CD14-positive monocyte (primary cell): Measurements from ENCODE around the gene EMILIN3. TPM values are rescaled to one million over a fixed set of nuclear protein-coding genes. Genes with fewer than 3 reads are reported as not detected.
A peak's percentile ranks its signal among the peaks of the same experiment; 100 is the strongest.

Experiments
- DNase-seq, 3 donors: peaks; one replicate each; pipeline ENCODE4 v3.0.0-alpha.2; 2011 to 2022
- H2AFZ ChIP-seq: 2 replicates; pipeline ENCODE4 v1.6.0; 2012; ENCODE audit warnings: mild to moderate bottlenecking, low read depth, low read length, inconsistent platforms; ENCODE audit not compliant: insufficient read depth, poor library complexity, severe bottlenecking
- H3K27ac ChIP-seq, 2 donors: 1 replicate in 1 of 2; 2 replicates in 1 of 2; pipeline ENCODE4 v1.5.1; 2012 to 2013; ENCODE audit warnings: low read length in 2 of 2, control low read depth in 1 of 2, inconsistent platforms in 1 of 2, low read depth in 1 of 2, mild to moderate bottlenecking in 1 of 2
- H3K27me3 ChIP-seq, 2 donors: one replicate each; pipeline versions ENCODE4 v1.6.0 to v1.6.1; 2011 to 2013; ENCODE audit warnings: low read length in 2 of 2; ENCODE audit not compliant: control insufficient read depth in 2 of 2, insufficient read depth in 2 of 2
- H3K36me3 ChIP-seq, 2 donors: replicated peaks in 1 of 2; 1 replicate in 1 of 2; 2 replicates in 1 of 2; pipeline versions ENCODE4 v1.5.1 to v1.6.1; 2012 to 2013; ENCODE audit warnings: low read length in 2 of 2, control low read depth in 1 of 2, inconsistent platforms in 1 of 2, mild to moderate bottlenecking in 1 of 2; ENCODE audit not compliant: insufficient read depth in 2 of 2, control insufficient read depth in 1 of 2
- H3K4me1 ChIP-seq, 2 donors: 1 replicate in 1 of 2; 2 replicates in 1 of 2; pipeline versions ENCODE4 v1.5.1 to v1.6.1; 2012 to 2013; ENCODE audit warnings: low read length in 2 of 2, control low read depth in 1 of 2, inconsistent platforms in 1 of 2, mild to moderate bottlenecking in 1 of 2, moderate library complexity in 1 of 2; ENCODE audit not compliant: insufficient read depth in 2 of 2, control insufficient read depth in 1 of 2
- H3K4me2 ChIP-seq: replicated peaks from 2 replicates; pipeline ENCODE3; 2012; ENCODE audit warnings: low read length, moderate library complexity, mild to moderate bottlenecking; ENCODE audit not compliant: poor library complexity, severe bottlenecking; ENCODE audit errors: extremely low read depth
- H3K4me3 ChIP-seq, 3 experiments: fragments of 200-600 bp in 1 of 3; sonication (generic) in 1 of 3; replicated peaks in 1 of 3; 1 replicate in 2 of 3; 2 replicates in 1 of 3; pipeline ENCODE4 v1.5.1; 2011 to 2013; ENCODE audit warnings: low read length in 3 of 3, mild to moderate bottlenecking in 3 of 3, control low read depth in 2 of 3, low read depth in 2 of 3, inconsistent platforms in 1 of 3, moderate library complexity in 1 of 3
- H3K79me2 ChIP-seq: 2 replicates; pipeline ENCODE4 v1.6.0; 2012; ENCODE audit warnings: mild to moderate bottlenecking, control low read depth, inconsistent platforms, low read length, moderate library complexity; ENCODE audit not compliant: insufficient read depth
- H3K9ac ChIP-seq: 2 replicates; pipeline ENCODE4 v1.6.0; 2017; ENCODE audit warnings: low read length, mild to moderate bottlenecking; ENCODE audit not compliant: insufficient read depth, poor library complexity, severe bottlenecking
- H3K9me3 ChIP-seq, 2 donors: replicated peaks in 1 of 2; 1 replicate in 1 of 2; 2 replicates in 1 of 2; pipeline versions ENCODE4 v1.5.1 to v1.6.1; 2012 to 2013; ENCODE audit warnings: low read length in 2 of 2, control low read depth in 1 of 2; ENCODE audit not compliant: control insufficient read depth in 1 of 2, insufficient read depth in 1 of 2
- H4K20me1 ChIP-seq: 2 replicates; pipeline ENCODE4 v1.6.0; 2012; ENCODE audit warnings: mild to moderate bottlenecking, low read length, control low read depth, moderate library complexity; ENCODE audit not compliant: insufficient read depth
- H3K27ac Mint-ChIP-seq, 7 donors: one replicate each; pipeline ENCODE4 v1.8.0; 2020; ENCODE audit warnings: mild to moderate bottlenecking in 7 of 7, mixed read lengths in 7 of 7, moderate library complexity in 6 of 7, inconsistent platforms in 2 of 7
- H3K27me3 Mint-ChIP-seq, 3 donors: one replicate each; pipeline ENCODE4 v1.8.0; 2021 to 2022; ENCODE audit warnings: low read depth in 3 of 3, mild to moderate bottlenecking in 3 of 3, mixed read lengths in 3 of 3, moderate library complexity in 3 of 3, inconsistent platforms in 1 of 3
- H3K36me3 Mint-ChIP-seq, 2 donors: one replicate each; pipeline ENCODE4 v1.8.0; 2020; ENCODE audit warnings: mixed read lengths in 2 of 2, inconsistent platforms in 1 of 2, mild to moderate bottlenecking in 1 of 2
- H3K4me1 Mint-ChIP-seq: one replicate; pipeline ENCODE4 v1.8.0; 2020; ENCODE audit warnings: mild to moderate bottlenecking, mixed read lengths
- H3K4me3 Mint-ChIP-seq, 2 donors: one replicate each; pipeline ENCODE4 v1.8.0; 2020; ENCODE audit warnings: mild to moderate bottlenecking in 2 of 2, mixed read lengths in 2 of 2, moderate library complexity in 1 of 2
- H3K9me3 Mint-ChIP-seq, 7 donors: one replicate each; pipeline ENCODE4 v1.8.0; 2020 to 2022; ENCODE audit warnings: mixed read lengths in 7 of 7, mild to moderate bottlenecking in 6 of 7, moderate library complexity in 6 of 7, inconsistent platforms in 2 of 7
- CTCF ChIP-seq: fragments of 200-600 bp; IDR thresholded peaks from one replicate; pipeline ENCODE4 v1.8.0; 2022; ENCODE audit warnings: antibody characterized with exemption, mild to moderate bottlenecking
- WGBS: methylation state at CpG from one replicate; pipeline ENCODE4 v1.1.5; 2013; ENCODE audit warnings: missing lambda C conversion rate; ENCODE audit not compliant: insufficient coverage; 5-methylcytosine and 5-hydroxymethylcytosine counted together
- intact Hi-C, 2 donors: fragments of 100-400 bp; cut with micrococcal nuclease; formaldehyde crosslinking; loops; one replicate each; pipeline versions ENCODE4 v1.15.0 to v1.15.1; 2023
- polyA plus RNA-seq, 3 donors: library from polyadenylated mRNA; depleted of rRNA in 1 of 3; unstranded in 2 of 3; stranded (reverse) in 1 of 3; fragments of 300-500 nt in 2 of 3; fragments of >200 nt in 1 of 3; fragmentation: Illumina TruSeq in 2 of 3; gene quantifications; 1 replicate in 2 of 3; 2 replicates in 1 of 3; pipeline ENCODE4 v1.2.3, GENCODE V29; 2012 to 2021

Gene EMILIN3
- polyA plus RNA-seq, 3 donors = not detected

- intact Hi-C loops = no loop called here
- Mint-ChIP-seq H3K27ac (peak overlapping the region in 1 of 7 donors; percentile 50), H3K9me3 (peaks cover 0 to 4% (median 0%) of the 10 kb centered on the region in 7 donors), H3K4me3 (peak overlapping the region; percentile 14 to 31), H3K36me3 (no peaks in the 10 kb centered on the region), H3K27me3 (peaks cover 8 to 24% (median 23%) of the 10 kb centered on the region in 3 donors), H3K4me1 (peaks cover 6% of the 10 kb centered on the region)
- no peaks in the 10 kb centered on the region for H3K27me3 ChIP-seq
- no peak for DNase-seq
- H3K4me1 ChIP-seq = no peaks in the 10 kb centered on the region
- H3K36me3 ChIP-seq = no peaks in the 10 kb centered on the region
- TF ChIP-seq CTCF = no peak
- no peak overlapping the region for H3K27ac ChIP-seq
- no peaks in the 10 kb centered on the region for H3K9me3 ChIP-seq
- no peaks in the 10 kb centered on the region for H3K79me2 ChIP-seq
- H3K4me3 ChIP-seq = no peak overlapping the region
- 57% methylated on average over 6 of the region's 7 CpGs for WGBS
- H2AFZ ChIP-seq = no peak overlapping the region
- no peaks in the 10 kb centered on the region for H4K20me1 ChIP-seq
- H3K9ac ChIP-seq = no peak overlapping the region
- H3K4me2 ChIP-seq = no peak overlapping the region
Measured at GRCh38 chr20:41350408-41350962, 16.1 kb downstream of the EMILIN3 start.

- no peaks in the 10 kb centered on the region for H3K9me3 ChIP-seq
- Mint-ChIP-seq H3K27me3 (peaks cover 9 to 24% (median 23%) of the 10 kb centered on the region in 3 donors), H3K9me3 (peaks cover 0 to under 1% (median 0%) of the 10 kb centered on the region in 7 donors), H3K27ac (no peak overlapping the region), H3K36me3 (no peaks in the 10 kb centered on the region), H3K4me1 (peaks cover 6% of the 10 kb centered on the region), H3K4me3 (no peak overlapping the region)
- H4K20me1 ChIP-seq = no peaks in the 10 kb centered on the region
- DNase-seq = no peak
- H3K4me1 ChIP-seq = no peaks in the 10 kb centered on the region
- no peaks in the 10 kb centered on the region for H3K36me3 ChIP-seq
- H3K27ac ChIP-seq = no peak overlapping the region
- H3K9ac ChIP-seq = no peak overlapping the region
- intact Hi-C loops = loop anchor here in 1 of 2 donors (10.0 kb wide), 1 partner anchor 385 kb away; no protein-coding TSS in a partner anchor
- TF ChIP-seq CTCF = no peak
- H3K4me3 ChIP-seq = no peak overlapping the region
- no peak overlapping the region for H3K4me2 ChIP-seq
- no peaks in the 10 kb centered on the region for H3K79me2 ChIP-seq
- 82% methylated on average over 6 of the region's 7 CpGs for WGBS
- no peaks in the 10 kb centered on the region for H3K27me3 ChIP-seq
- H2AFZ ChIP-seq = no peak overlapping the region
Measured at GRCh38 chr20:41349943-41350342, 16.7 kb downstream of the EMILIN3 start.
